H9 (cell line): ENCODE results near the gene TNP2. TPM values are rescaled to one million over a fixed set of nuclear protein-coding genes. Genes with fewer than 3 reads are reported as not detected.

Experiments
- DNase-seq: peaks from one replicate; pipeline ENCODE4 v3.0.0-alpha.2; 2017
- H2AFZ ChIP-seq: one replicate; pipeline ENCODE4 v1.6.1; 2013; ENCODE audit warnings: mild to moderate bottlenecking, low read length, control low read depth, moderate library complexity
- H2AK5ac ChIP-seq: 2 replicates; pipeline ENCODE4 v1.6.1; 2013; ENCODE audit warnings: low read length, control low read depth, mixed read lengths; ENCODE audit not compliant: insufficient read length
- H2BK120ac ChIP-seq: one replicate; pipeline ENCODE4 v1.6.1; 2013; ENCODE audit warnings: low read depth, mild to moderate bottlenecking, low read length, control low read depth, inconsistent platforms; ENCODE audit not compliant: poor library complexity, severe bottlenecking
- H2BK12ac ChIP-seq: 2 replicates; pipeline ENCODE4 v1.6.1; 2013; ENCODE audit warnings: low read length, control low read depth, mixed read lengths, low read depth; ENCODE audit not compliant: insufficient read length
- H2BK15ac ChIP-seq: 2 replicates; pipeline ENCODE4 v1.6.1; 2013; ENCODE audit warnings: low read depth, low read length, control low read depth
- H2BK20ac ChIP-seq: one replicate; pipeline ENCODE4 v1.6.1; 2013; ENCODE audit warnings: low read depth, mild to moderate bottlenecking, low read length, control low read depth, inconsistent platforms; ENCODE audit not compliant: poor library complexity, severe bottlenecking
- H2BK5ac ChIP-seq: 2 replicates; pipeline ENCODE4 v1.6.1; 2013; ENCODE audit warnings: low read length, control low read depth, mixed read lengths; ENCODE audit not compliant: insufficient read length
- H3K14ac ChIP-seq: 2 replicates; pipeline ENCODE4 v1.6.1; 2013; ENCODE audit warnings: low read length, control low read depth; ENCODE audit not compliant: insufficient read depth
- H3K18ac ChIP-seq: 2 replicates; pipeline ENCODE4 v1.6.1; 2013; ENCODE audit warnings: low read depth, mild to moderate bottlenecking, mixed read lengths, low read length, control low read depth; ENCODE audit not compliant: insufficient read length
- H3K23ac ChIP-seq: 2 replicates; pipeline ENCODE4 v1.6.1; 2013; ENCODE audit warnings: low read length, control low read depth, mixed read lengths, low read depth; ENCODE audit not compliant: insufficient read length
- H3K23me2 ChIP-seq: 2 replicates; pipeline ENCODE4 v1.6.1; 2013; ENCODE audit warnings: low read depth, mild to moderate bottlenecking, mixed read lengths, low read length, control low read depth; ENCODE audit not compliant: insufficient read length, poor library complexity, severe bottlenecking
- H3K27ac ChIP-seq: 2 replicates; pipeline ENCODE4 v1.5.1; 2013; ENCODE audit warnings: low read length, control low read depth, mixed read lengths, low read depth; ENCODE audit not compliant: insufficient read length
- H3K27me3 ChIP-seq: 2 replicates; pipeline ENCODE4 v1.6.1; 2013; ENCODE audit warnings: low read length, control low read depth, inconsistent platforms; ENCODE audit not compliant: insufficient read depth
- H3K4ac ChIP-seq: 2 replicates; pipeline ENCODE4 v1.6.1; 2013; ENCODE audit warnings: low read depth, mild to moderate bottlenecking, control low read depth, inconsistent platforms, low read length, moderate library complexity
- H3K4me1 ChIP-seq: 2 replicates; pipeline ENCODE4 v1.6.1; 2013; ENCODE audit warnings: low read length, control low read depth, inconsistent platforms; ENCODE audit not compliant: insufficient read depth
- H3K4me2 ChIP-seq: 2 replicates; pipeline ENCODE4 v1.6.1; 2013; ENCODE audit warnings: low read length, control low read depth, mixed read lengths; ENCODE audit not compliant: insufficient read length, insufficient read depth
- H3K56ac ChIP-seq: 2 replicates; pipeline ENCODE4 v1.6.1; 2013; ENCODE audit warnings: low read depth, mild to moderate bottlenecking, mixed read lengths, low read length, control low read depth; ENCODE audit not compliant: insufficient read length
- H3K79me1 ChIP-seq: 2 replicates; pipeline ENCODE4 v1.6.1; 2013; ENCODE audit warnings: low read depth, mild to moderate bottlenecking, moderate library complexity, low read length, control low read depth, inconsistent platforms; ENCODE audit not compliant: insufficient read depth, poor library complexity, severe bottlenecking
- H3K79me2 ChIP-seq: 2 replicates; pipeline ENCODE4 v1.6.1; 2013; ENCODE audit warnings: low read length, control low read depth, inconsistent platforms; ENCODE audit not compliant: insufficient read depth
- H3K9ac ChIP-seq: 2 replicates; pipeline ENCODE4 v1.6.1; 2013; ENCODE audit warnings: low read length, control low read depth, mixed read lengths; ENCODE audit not compliant: insufficient read length; ENCODE audit errors: extremely low read depth
- H3K9me3 ChIP-seq: one replicate; pipeline ENCODE4 v1.6.1; 2013; ENCODE audit warnings: low read depth, low read length, inconsistent platforms; ENCODE audit not compliant: control insufficient read depth
- H3T11ph ChIP-seq: one replicate; pipeline ENCODE4 v1.6.1; 2013; ENCODE audit warnings: mild to moderate bottlenecking, low read length, control low read depth, inconsistent platforms
- H4K20me1 ChIP-seq: one replicate; pipeline ENCODE4 v1.6.1; 2013; ENCODE audit not compliant: control insufficient read depth, insufficient read length, insufficient read depth
- H4K5ac ChIP-seq: 2 replicates; pipeline ENCODE4 v1.6.1; 2013; ENCODE audit warnings: low read depth, mild to moderate bottlenecking, mixed read lengths, low read length, control low read depth; ENCODE audit not compliant: insufficient read length
- H4K8ac ChIP-seq: replicated peaks from 2 replicates; pipeline ENCODE4 v1.6.1; 2013; ENCODE audit warnings: low read length, control low read depth, mixed read lengths, low read depth; ENCODE audit not compliant: insufficient read length
- H4K91ac ChIP-seq: 2 replicates; pipeline ENCODE4 v1.6.1; 2013; ENCODE audit warnings: low read depth, mild to moderate bottlenecking, moderate library complexity, mixed read lengths, low read length, control low read depth; ENCODE audit not compliant: insufficient read length
- H3K27ac Mint-ChIP-seq, 3 experiments: 2 replicates in 2 of 3; 3 replicates in 1 of 3; pipeline ENCODE4 v1.8.0; 2020 to 2021; ENCODE audit warnings: mixed read lengths in 3 of 3, mild to moderate bottlenecking in 1 of 3, moderate library complexity in 1 of 3
- H3K27me3 Mint-ChIP-seq: 2 replicates; pipeline ENCODE4 v1.8.0; 2021; ENCODE audit warnings: low read depth, mild to moderate bottlenecking, moderate library complexity, mixed read lengths
- H3K36me3 Mint-ChIP-seq, 3 experiments: 2 replicates in 2 of 3; 3 replicates in 1 of 3; pipeline ENCODE4 v1.8.0; 2020 to 2021; ENCODE audit warnings: low read depth in 3 of 3, mixed read lengths in 3 of 3; ENCODE audit not compliant: insufficient read depth in 1 of 3
- H3K4me1 Mint-ChIP-seq, 2 experiments: 2 replicates each; pipeline ENCODE4 v1.8.0; 2020; ENCODE audit warnings: mixed read lengths in 2 of 2
- H3K4me3 Mint-ChIP-seq, 2 experiments: 2 replicates in 1 of 2; 3 replicates in 1 of 2; pipeline ENCODE4 v1.8.0; 2020 to 2021; ENCODE audit warnings: mild to moderate bottlenecking in 2 of 2, mixed read lengths in 2 of 2, moderate library complexity in 1 of 2
- H3K9me3 Mint-ChIP-seq, 2 experiments: 2 replicates in 1 of 2; 3 replicates in 1 of 2; pipeline ENCODE4 v1.8.0; 2020; ENCODE audit warnings: mild to moderate bottlenecking in 2 of 2, mixed read lengths in 2 of 2, moderate library complexity in 1 of 2
- whole genome bisulfite sequencing: extraction: QIAGEN DNeasy Blood & Tissue Kit; methylation state at CpG from one replicate; pipeline ENCODE4 v1.1.7; 2013; ENCODE audit warnings: missing lambda C conversion rate, low lambda C conversion rate, mixed read lengths; ENCODE audit not compliant: insufficient read length; ENCODE audit errors: extremely low coverage; 5-methylcytosine and 5-hydroxymethylcytosine counted together
- total RNA-seq: library from RNA; stranded (reverse); gene quantifications from 2 replicates; pipeline ENCODE4 v1.2.1, GENCODE V29; 2021
- TF ChIP-seq, protein P1 (sequence below): fragments of 200-600 bp; sonication (generic); conservative IDR thresholded peaks from 3 replicates; pipeline ENCODE4 v1.8.0; 2021; ENCODE audit warnings: antibody characterized with exemption, mild to moderate bottlenecking

Gene TNP2
- total RNA-seq, 1 experiment from 2014 or later = not detected

DNA sequence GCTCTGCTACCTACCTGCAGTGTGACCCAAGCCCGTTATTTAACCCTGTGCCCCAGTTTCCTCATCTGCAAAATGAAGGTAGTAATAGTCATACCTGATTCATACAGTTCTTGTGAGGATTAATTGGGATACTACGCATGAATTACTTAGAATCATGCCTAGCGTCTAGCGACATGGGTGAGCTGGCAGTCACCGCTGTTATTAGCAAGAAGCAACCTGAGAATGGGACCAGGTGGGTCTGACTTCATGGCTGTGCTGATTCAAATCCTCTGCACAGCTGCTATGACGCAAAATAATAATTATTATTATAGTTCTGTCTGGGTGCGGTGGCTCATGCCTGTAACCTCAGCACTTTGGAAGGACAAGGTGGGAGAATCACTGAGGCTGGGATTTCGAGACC lies 21.0 kb downstream of the TNP2 start:
- Histone ChIP-seq H2BK12ac (no peak overlapping the region), H3K18ac (no peak overlapping the region), H3K9ac (no peak overlapping the region), H4K20me1 (peaks cover 6% of the 10 kb centered on the region), H2BK15ac (no peak overlapping the region), H3K27me3 (no peaks in the 10 kb centered on the region), H3K79me2 (no peaks in the 10 kb centered on the region), H3K4ac (no peak overlapping the region), H3K23me2 (no peaks in the 10 kb centered on the region), H3T11ph (no peak overlapping the region), H3K56ac (no peak overlapping the region), H3K79me1 (no peaks in the 10 kb centered on the region), H4K8ac (no peak overlapping the region), H2AFZ (no peak overlapping the region), H3K4me2 (no peak overlapping the region), H3K4me1 (no peaks in the 10 kb centered on the region), H4K91ac (no peak overlapping the region), H2BK120ac (no peak overlapping the region), H2AK5ac (no peak overlapping the region), H2BK5ac (no peak overlapping the region), H3K9me3 (no peaks in the 10 kb centered on the region), H2BK20ac (no peak overlapping the region), H3K27ac (no peak overlapping the region), H3K14ac (no peak overlapping the region), H3K23ac (no peak overlapping the region), H4K5ac (no peak overlapping the region)
- no peak overlapping the region for H3K4me3 Mint-ChIP-seq
- H3K27me3 Mint-ChIP-seq = peaks cover 1% of the 10 kb centered on the region; the same call in 1 of the 2 replicates
- H3K9me3 Mint-ChIP-seq = no peaks in the 10 kb centered on the region
- WGBS = no CpG with 5 or more reads among the region's 8 CpGs
- TF ChIP-seq, protein P1, sequence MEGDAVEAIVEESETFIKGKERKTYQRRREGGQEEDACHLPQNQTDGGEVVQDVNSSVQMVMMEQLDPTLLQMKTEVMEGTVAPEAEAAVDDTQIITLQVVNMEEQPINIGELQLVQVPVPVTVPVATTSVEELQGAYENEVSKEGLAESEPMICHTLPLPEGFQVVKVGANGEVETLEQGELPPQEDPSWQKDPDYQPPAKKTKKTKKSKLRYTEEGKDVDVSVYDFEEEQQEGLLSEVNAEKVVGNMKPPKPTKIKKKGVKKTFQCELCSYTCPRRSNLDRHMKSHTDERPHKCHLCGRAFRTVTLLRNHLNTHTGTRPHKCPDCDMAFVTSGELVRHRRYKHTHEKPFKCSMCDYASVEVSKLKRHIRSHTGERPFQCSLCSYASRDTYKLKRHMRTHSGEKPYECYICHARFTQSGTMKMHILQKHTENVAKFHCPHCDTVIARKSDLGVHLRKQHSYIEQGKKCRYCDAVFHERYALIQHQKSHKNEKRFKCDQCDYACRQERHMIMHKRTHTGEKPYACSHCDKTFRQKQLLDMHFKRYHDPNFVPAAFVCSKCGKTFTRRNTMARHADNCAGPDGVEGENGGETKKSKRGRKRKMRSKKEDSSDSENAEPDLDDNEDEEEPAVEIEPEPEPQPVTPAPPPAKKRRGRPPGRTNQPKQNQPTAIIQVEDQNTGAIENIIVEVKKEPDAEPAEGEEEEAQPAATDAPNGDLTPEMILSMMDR = no peak
- no peak for DNase-seq
- peaks cover 0 to 3% (median 0%) of the 10 kb centered on the region in 3 experiments; a peak in 4 of 7 replicates for H3K36me3 Mint-ChIP-seq
- H3K4me1 Mint-ChIP-seq = peaks cover 7 to 8% of the 10 kb centered on the region in 2 experiments; a peak in 2 of 4 replicates
- H3K27ac Mint-ChIP-seq = no peak overlapping the region
